GM18519 (cell line): ENCODE results near the gene REPIN1.

Source experiments
- ATAC-seq: cut with Tn5 transposase; IDR thresholded peaks from one replicate; pipeline ENCODE4 v1.9.1; 2021; ENCODE audit warnings: mild to moderate bottlenecking, moderate library complexity; ENCODE audit not compliant: unreplicated experiment, low FRiP score

The REPIN1 gene

GRCh38 chr7:150420242-150420641 lies 51.6 kb downstream of the REPIN1 start:
- no peak for ATAC-seq

GRCh38 chr7:150420987-150421674 lies 52.5 kb downstream of the REPIN1 start:
- ATAC-seq = peak; percentile 90

DNA sequence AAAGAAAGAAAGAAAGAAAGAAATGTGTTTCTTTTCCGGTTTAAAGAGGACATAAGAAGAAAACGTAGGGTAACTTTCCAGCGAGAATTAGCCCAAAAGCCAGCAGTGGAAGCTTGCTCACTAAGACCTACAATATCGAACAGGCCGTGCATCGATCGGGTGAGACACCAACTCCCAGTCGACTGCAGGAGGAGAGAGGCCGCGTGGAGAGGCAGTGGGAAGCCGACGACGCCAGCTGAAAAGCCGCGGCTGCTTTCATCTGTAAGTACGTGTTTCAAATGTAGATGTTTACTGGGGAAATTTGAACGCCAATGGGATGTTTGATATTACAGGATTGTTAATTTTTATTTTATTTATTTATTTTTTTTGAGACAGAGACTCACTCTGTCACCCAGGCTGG lies 53.2 kb downstream of the REPIN1 start:
- ATAC-seq = no peak
